ENCODE results near the gene UBTF. TPM values are rescaled to one million over a fixed set of nuclear protein-coding genes. Genes with fewer than 3 reads are reported as not detected.

UBTF gene
- total RNA-seq, 1 donor from 2014 or later = 22.9 TPM

- Histone ChIP-seq H3K36me3 (ENCODE audit: control insufficient read depth, insufficient read depth, low read length) (peaks cover 23% of the 10 kb centered on the region), H3K4me3 (ENCODE audit: low read depth, low read length) (no peak overlapping the region), H3K27me3 (ENCODE audit: control insufficient read depth, insufficient read depth, low read length) (no peaks in the 10 kb centered on the region)
- peak; percentile 41 for TF ChIP-seq CTCF (IDR thresholded peaks at IDR 0.05; ENCODE audit: insufficient read depth, low read length, severe bottlenecking)
- no peak for DNase-seq (ENCODE audit: low read depth)
- no peak for FAIRE-seq
Measured at GRCh38 chr17:44205962-44206824, 13.3 kb downstream of the UBTF start.

DNA sequence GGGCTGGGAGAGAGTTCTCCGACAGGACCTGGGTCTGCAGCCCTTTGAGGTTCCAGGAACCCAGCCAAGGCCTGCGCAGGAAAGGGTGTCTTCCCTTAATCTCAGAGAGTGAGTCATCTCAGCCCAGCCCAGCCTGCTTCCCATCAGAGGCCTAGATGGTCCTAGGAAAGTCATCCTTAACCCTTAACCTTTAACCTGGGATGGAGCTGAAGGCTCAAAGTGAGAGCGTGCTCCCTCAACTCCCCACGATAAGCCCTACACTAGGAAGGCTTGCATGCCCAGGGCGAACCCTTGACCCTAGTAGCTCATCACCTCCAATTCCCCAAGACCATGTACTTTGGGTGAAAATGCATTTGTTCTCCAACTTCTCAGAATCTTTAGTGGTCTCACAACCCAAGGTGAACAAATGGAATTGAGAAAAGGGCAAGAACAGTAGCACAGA, 15.0 kb downstream of the UBTF start:
- FAIRE-seq = peak; percentile 7
- no peaks in the 10 kb centered on the region for H3K27me3 ChIP-seq (ENCODE audit: control insufficient read depth, insufficient read depth, low read length)
- peak; percentile 61 for DNase-seq (ENCODE audit: low read depth)
- no peak overlapping the region for H3K4me3 ChIP-seq (ENCODE audit: low read depth, low read length)
- TF ChIP-seq CTCF (IDR thresholded peaks at IDR 0.05; ENCODE audit: insufficient read depth, low read length, severe bottlenecking) = no peak
- peaks cover 10% of the 10 kb centered on the region for H3K36me3 ChIP-seq (ENCODE audit: control insufficient read depth, insufficient read depth, low read length)

DNA sequence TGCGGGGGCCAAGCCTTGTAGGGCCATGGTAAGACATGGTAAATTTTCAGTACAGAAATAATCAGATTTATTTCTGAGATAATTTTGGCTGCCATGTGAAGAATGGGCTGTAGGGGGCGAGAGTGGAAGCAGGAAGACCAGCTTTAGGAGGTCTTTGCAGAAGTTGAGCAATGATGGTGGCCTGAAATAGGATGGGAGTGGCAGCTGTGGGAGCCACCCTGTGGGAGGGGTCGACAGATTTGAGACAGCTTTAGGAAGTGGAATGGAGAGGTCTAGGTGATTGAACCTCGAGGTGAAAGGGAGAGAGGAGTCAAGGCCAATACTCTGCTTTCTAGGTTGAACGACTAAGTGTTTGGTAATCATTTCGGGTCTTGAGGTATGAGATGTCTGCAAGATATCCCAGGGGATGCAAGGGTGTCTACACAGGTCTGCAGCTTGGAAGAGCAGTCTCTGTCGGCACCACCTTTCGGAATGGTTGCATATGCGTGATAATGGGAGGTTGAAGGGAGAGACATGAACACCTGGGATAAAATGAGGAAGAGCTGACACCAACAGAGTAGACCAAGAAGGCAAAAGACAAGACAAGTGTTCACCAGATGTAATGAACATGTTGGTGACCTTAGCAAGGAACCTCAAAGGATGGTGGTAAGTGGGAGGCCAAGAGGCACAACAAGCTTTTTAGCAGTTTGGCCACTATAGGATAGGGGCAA, 15.6 kb downstream of the UBTF start:
- FAIRE-seq (no peak), DNase-seq (ENCODE audit: low read depth) (peak; percentile 37)
- peak; percentile 56 for TF ChIP-seq CTCF (IDR thresholded peaks at IDR 0.05; ENCODE audit: insufficient read depth, low read length, severe bottlenecking)
- Histone ChIP-seq H3K4me3 (ENCODE audit: low read depth, low read length) (no peak overlapping the region), H3K27me3 (ENCODE audit: control insufficient read depth, insufficient read depth, low read length) (no peaks in the 10 kb centered on the region), H3K36me3 (ENCODE audit: control insufficient read depth, insufficient read depth, low read length) (peaks cover 8% of the 10 kb centered on the region)

- Histone ChIP-seq H3K27me3 (ENCODE audit: control insufficient read depth, insufficient read depth, low read length) (no peaks in the 10 kb centered on the region), H3K4me3 (ENCODE audit: low read depth, low read length) (no peak overlapping the region), H3K36me3 (ENCODE audit: control insufficient read depth, insufficient read depth, low read length) (peaks cover 8% of the 10 kb centered on the region)
- FAIRE-seq = no peak
- DNase-seq (ENCODE audit: low read depth) = no peak
- no peak for TF ChIP-seq CTCF (IDR thresholded peaks at IDR 0.05; ENCODE audit: insufficient read depth, low read length, severe bottlenecking)
Measured at GRCh38 chr17:44202756-44203155, 16.7 kb downstream of the UBTF start.

- Histone ChIP-seq H3K27me3 (ENCODE audit: control insufficient read depth, insufficient read depth, low read length) (no peaks in the 10 kb centered on the region), H3K36me3 (ENCODE audit: control insufficient read depth, insufficient read depth, low read length) (peaks cover 13% of the 10 kb centered on the region), H3K4me3 (ENCODE audit: low read depth, low read length) (peak overlapping the region; percentile 82)
- TF ChIP-seq CTCF (IDR thresholded peaks at IDR 0.05; ENCODE audit: insufficient read depth, low read length, severe bottlenecking) = no peak
- FAIRE-seq (no peak), DNase-seq (ENCODE audit: low read depth) (no peak)
Measured at GRCh38 chr17:44200478-44201155, 18.9 kb downstream of the UBTF start.

Measured in bronchial epithelial cell (primary cell).